T47D (cell line): ENCODE measurements around the gene UBR4.

Experiments used
- DNase-seq, 2 experiments: peaks; one replicate each; pipeline versions ENCODE4 v3.0.0 to v3.0.0-alpha.2; 2011 to 2012; ENCODE audit warnings: low read depth in 1 of 2, low spot score in 1 of 2
- JUND ChIP-seq: IDR thresholded peaks from 2 replicates; pipeline ENCODE4 v1.6.1; 2012; ENCODE audit warnings: low read depth
- in situ Hi-C: cut with HindIII; loops from 2 replicates; pipeline ENCODE4 v1.10.0; 2016; ENCODE audit warnings: low sequenced_read_pairs, low pct_unique_long_range_greater_than_20kb

Gene UBR4

GRCh38 chr1:19074902-19075721, 135.0 kb downstream of the UBR4 start:
- in situ Hi-C loops, result no loop called here
- DNase-seq, result no peak
- TF ChIP-seq JUND, result no peak

- in situ Hi-C loops, result no loop called here
- no peak for TF ChIP-seq JUND
- no peak for DNase-seq
Measured at GRCh38 chr1:19074361-19074901, 135.6 kb downstream of the UBR4 start.

GRCh38 chr1:19073311-19074186, 136.5 kb downstream of the UBR4 start:
- in situ Hi-C loops, result no loop called here
- no peak for TF ChIP-seq JUND

GRCh38 chr1:19072285-19072981, 137.6 kb downstream of the UBR4 start:
- DNase-seq, result no peak
- TF ChIP-seq JUND, result no peak

More at GRCh38 chr1:19073311-19074186, 136.5 kb downstream of the UBR4 start:
- no peak for DNase-seq

GRCh38 chr1:19071674-19072281, 138.3 kb downstream of the UBR4 start:
- no peak for TF ChIP-seq JUND
- in situ Hi-C loops, result no loop called here

More at GRCh38 chr1:19072285-19072981, 137.6 kb downstream of the UBR4 start:
- in situ Hi-C loops, result no loop called here

GRCh38 chr1:19070891-19071621, 139.0 kb downstream of the UBR4 start:
- no peak for DNase-seq
- no peak for TF ChIP-seq JUND
- in situ Hi-C loops, result no loop called here

More at GRCh38 chr1:19071674-19072281, 138.3 kb downstream of the UBR4 start:
- DNase-seq, result no peak

- TF ChIP-seq JUND, result no peak
- no peak for DNase-seq
- in situ Hi-C loops, result no loop called here
Measured at GRCh38 chr1:19070197-19070651, 139.8 kb downstream of the UBR4 start.

- in situ Hi-C loops, result no loop called here
- no peak for DNase-seq
- TF ChIP-seq JUND, result no peak
Measured at GRCh38 chr1:19068639-19069276, 141.3 kb downstream of the UBR4 start.

- in situ Hi-C loops, result no loop called here
- DNase-seq, result no peak
- no peak for TF ChIP-seq JUND
Measured at GRCh38 chr1:19067912-19068638, 142.0 kb downstream of the UBR4 start.

GRCh38 chr1:19067182-19067911, 142.7 kb downstream of the UBR4 start:
- no peak for TF ChIP-seq JUND
- in situ Hi-C loops, result no loop called here
- DNase-seq, result peak in 1 of 2 experiments; percentile 22
